ENCODE results near the gene SYS1. TPM values are rescaled to one million over a fixed set of nuclear protein-coding genes. Genes with fewer than 3 reads are reported as not detected.

SYS1 gene
- total and polyA plus RNA-seq, 2 donors (not counting 3 experiments of a cell fraction or from before 2014, with no cell fraction given): 27.4 to 79.6 TPM

DNA sequence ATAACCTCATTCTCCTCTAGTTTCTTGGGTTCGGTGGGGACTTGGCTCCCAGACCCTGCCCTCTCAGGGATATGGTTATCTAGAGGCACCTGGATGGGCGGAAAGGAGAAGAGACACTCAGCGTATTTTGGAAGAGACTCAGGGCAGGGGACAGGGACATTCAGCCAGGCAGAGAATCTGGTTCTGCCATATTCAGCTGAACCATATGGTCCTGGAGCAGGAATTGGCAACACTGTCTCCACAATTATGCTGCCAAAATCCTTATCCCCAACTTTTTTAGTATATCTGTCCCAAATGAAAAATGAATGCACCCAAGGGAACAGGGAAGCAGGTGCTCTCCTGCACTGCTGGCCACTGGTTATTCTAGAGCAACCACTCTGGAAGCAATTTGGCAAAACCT lies 32.5 kb upstream of the SYS1 start:
- H3K9me1 ChIP-seq (replicated peaks; ENCODE audit: control insufficient read depth, extremely low read depth, insufficient read depth, low read length): no peaks in the 10 kb centered on the region
- TF ChIP-seq EZH2 (IDR thresholded peaks at IDR 0.05; ENCODE audit: borderline replicate concordance, low read depth, low read length, severe bottlenecking) (no peak), GATA2 (IDR thresholded peaks at IDR 0.05; ENCODE audit: insufficient read depth, insufficient read length, low read depth, low read length) (no peak), FOS (IDR thresholded peaks at IDR 0.05; ENCODE audit: borderline replicate concordance, insufficient read depth, low read length) (no peak), MYC (IDR thresholded peaks at IDR 0.05; ENCODE audit: low read depth, low read length) (no peak), POLR2A (IDR thresholded peaks at IDR 0.05; ENCODE audit: low read depth, low read length) (no peak), POLR2AphosphoS5 (IDR thresholded peaks at IDR 0.05; ENCODE audit: insufficient read depth, low read depth, low read length) (no peak), JUN (IDR thresholded peaks at IDR 0.05; ENCODE audit: borderline replicate concordance, insufficient read depth, insufficient read length, low read depth) (no peak)
- TF ChIP-seq, protein P1, sequence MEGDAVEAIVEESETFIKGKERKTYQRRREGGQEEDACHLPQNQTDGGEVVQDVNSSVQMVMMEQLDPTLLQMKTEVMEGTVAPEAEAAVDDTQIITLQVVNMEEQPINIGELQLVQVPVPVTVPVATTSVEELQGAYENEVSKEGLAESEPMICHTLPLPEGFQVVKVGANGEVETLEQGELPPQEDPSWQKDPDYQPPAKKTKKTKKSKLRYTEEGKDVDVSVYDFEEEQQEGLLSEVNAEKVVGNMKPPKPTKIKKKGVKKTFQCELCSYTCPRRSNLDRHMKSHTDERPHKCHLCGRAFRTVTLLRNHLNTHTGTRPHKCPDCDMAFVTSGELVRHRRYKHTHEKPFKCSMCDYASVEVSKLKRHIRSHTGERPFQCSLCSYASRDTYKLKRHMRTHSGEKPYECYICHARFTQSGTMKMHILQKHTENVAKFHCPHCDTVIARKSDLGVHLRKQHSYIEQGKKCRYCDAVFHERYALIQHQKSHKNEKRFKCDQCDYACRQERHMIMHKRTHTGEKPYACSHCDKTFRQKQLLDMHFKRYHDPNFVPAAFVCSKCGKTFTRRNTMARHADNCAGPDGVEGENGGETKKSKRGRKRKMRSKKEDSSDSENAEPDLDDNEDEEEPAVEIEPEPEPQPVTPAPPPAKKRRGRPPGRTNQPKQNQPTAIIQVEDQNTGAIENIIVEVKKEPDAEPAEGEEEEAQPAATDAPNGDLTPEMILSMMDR (IDR thresholded peaks at IDR 0.05; ENCODE audit: extremely low read depth in 1 of 2, insufficient read depth in 1 of 2, low read depth in 1 of 2, low read length in 2 of 2): no peak
- TF ChIP-seq, protein P2, sequence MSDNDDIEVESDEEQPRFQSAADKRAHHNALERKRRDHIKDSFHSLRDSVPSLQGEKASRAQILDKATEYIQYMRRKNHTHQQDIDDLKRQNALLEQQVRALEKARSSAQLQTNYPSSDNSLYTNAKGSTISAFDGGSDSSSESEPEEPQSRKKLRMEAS (IDR thresholded peaks at IDR 0.05; ENCODE audit: insufficient read depth, insufficient read length): no peak
- H2AFZ ChIP-seq (ENCODE audit: low read depth, low read length): no peak overlapping the region
- dilution Hi-C loops (cut with MboI; ENCODE audit: extremely low pct_ligation_motif_present, low sequenced_read_pairs) (no loop called here), intact Hi-C loops (cut with micrococcal nuclease) (no loop called here)
- no peak overlapping the region for H3K27ac ChIP-seq (ENCODE audit: insufficient read depth, low read depth, low read length)
- no peak overlapping the region for H3K9ac ChIP-seq (replicated peaks; ENCODE audit: extremely low read depth, insufficient read depth, low read length)
- no peaks in the 10 kb centered on the region for H4K20me1 ChIP-seq (replicated peaks; ENCODE audit: control insufficient read depth, extremely low read depth, insufficient read depth, low read length)
- H3K79me2 ChIP-seq (ENCODE audit: control insufficient read depth, insufficient read depth, low read length): no peaks in the 10 kb centered on the region
- peaks cover 8 to 14% of the 10 kb centered on the region in 2 experiments for H3K36me3 ChIP-seq (ENCODE audit: control insufficient read depth in 2 of 2, extremely low read depth in 1 of 2, insufficient read depth in 2 of 2, low read length in 2 of 2)
- ChIA-PET POLR2A (no interaction called here), CTCF (no interaction called here)
- DNase-seq (ENCODE audit: low read depth, low spot score): no peak
- no peak overlapping the region for H3K4me2 ChIP-seq (ENCODE audit: insufficient read depth, low read length)
- H3K4me3 ChIP-seq (replicated peaks in 1 of 3; ENCODE audit: insufficient read depth in 1 of 3, low read depth in 1 of 3, low read length in 3 of 3): no peak overlapping the region
- no TSS peak for BruUV-seq (replicated peaks)
- no peaks in the 10 kb centered on the region for H3K4me1 ChIP-seq (ENCODE audit: control insufficient read depth, extremely low read depth, insufficient read depth, low read length)
- FAIRE-seq: no peak
- no peaks in the 10 kb centered on the region for H3K9me3 ChIP-seq (replicated peaks; ENCODE audit: control insufficient read depth, insufficient read depth, low read length)
- no peaks in the 10 kb centered on the region for H3K27me3 ChIP-seq (ENCODE audit: control insufficient read depth in 2 of 2, insufficient read depth in 2 of 2, low read length in 2 of 2)
